GM13977 (cell line): ENCODE data around the gene COPG2.
A peak's percentile ranks its signal among the peaks of the same experiment; 100 is the strongest.

Experiments used
- DNase-seq: peaks from one replicate; pipeline ENCODE4 v3.0.0; 2012; ENCODE audit warnings: low spot score
- CTCF ChIP-seq: IDR thresholded peaks from 2 replicates; pipeline ENCODE4 v1.5.1; 2012; ENCODE audit warnings: mild to moderate bottlenecking, control low read depth; ENCODE audit not compliant: insufficient read depth; ENCODE audit errors: extremely low read depth, missing control alignments
- in situ Hi-C: fragments of 300-500 bp; cut with MboI; formaldehyde crosslinking; loops from one replicate; pipeline ENCODE4 v1.12.0; 2022; ENCODE audit warnings: low sequenced_read_pairs, low pct_unique_long_range_greater_than_20kb, mixed read lengths, inconsistent platforms; ENCODE audit not compliant: unreplicated experiment

The COPG2 gene

GRCh38 chr7:130668258-130669084 is at the start of gene COPG2:
TSS of gene COPG2 (minus strand) at chr7:130668748. CDS start at chr7:130668668, 80 bp downstream.
- in situ Hi-C loops: no loop called here
- no peak for TF ChIP-seq CTCF
- DNase-seq: peak; percentile 98

- TF ChIP-seq CTCF: no peak
- in situ Hi-C loops: no loop called here
- DNase-seq: no peak
Measured at GRCh38 chr7:130712416-130712815, 43.9 kb upstream of the COPG2 start.

- in situ Hi-C loops: no loop called here
- no peak for TF ChIP-seq CTCF
- DNase-seq: no peak
Measured at GRCh38 chr7:130708766-130709165, 40.2 kb upstream of the COPG2 start.

GRCh38 chr7:130708001-130708400 is 39.5 kb upstream of the COPG2 start:
- in situ Hi-C loops: no loop called here

GRCh38 chr7:130703851-130704250 is 35.3 kb upstream of the COPG2 start:
- in situ Hi-C loops: no loop called here
- no peak for DNase-seq
- no peak for TF ChIP-seq CTCF

More at GRCh38 chr7:130708001-130708400, 39.5 kb upstream of the COPG2 start:
- no peak for DNase-seq
- TF ChIP-seq CTCF: no peak

GRCh38 chr7:130701650-130702049 is 33.1 kb upstream of the COPG2 start:
- in situ Hi-C loops: no loop called here
- no peak for DNase-seq
- no peak for TF ChIP-seq CTCF
